ENCODE measurements around the gene METTL18. TPM values are rescaled to one million over a fixed set of nuclear protein-coding genes. Genes with fewer than 3 reads are reported as not detected.

METTL18 gene
- total and polyA plus RNA-seq, 2 of the 13 experiments (the other 11 are each of a cell fraction or from before 2014, with no cell fraction given): 2.7 to 6.7 TPM

DNA sequence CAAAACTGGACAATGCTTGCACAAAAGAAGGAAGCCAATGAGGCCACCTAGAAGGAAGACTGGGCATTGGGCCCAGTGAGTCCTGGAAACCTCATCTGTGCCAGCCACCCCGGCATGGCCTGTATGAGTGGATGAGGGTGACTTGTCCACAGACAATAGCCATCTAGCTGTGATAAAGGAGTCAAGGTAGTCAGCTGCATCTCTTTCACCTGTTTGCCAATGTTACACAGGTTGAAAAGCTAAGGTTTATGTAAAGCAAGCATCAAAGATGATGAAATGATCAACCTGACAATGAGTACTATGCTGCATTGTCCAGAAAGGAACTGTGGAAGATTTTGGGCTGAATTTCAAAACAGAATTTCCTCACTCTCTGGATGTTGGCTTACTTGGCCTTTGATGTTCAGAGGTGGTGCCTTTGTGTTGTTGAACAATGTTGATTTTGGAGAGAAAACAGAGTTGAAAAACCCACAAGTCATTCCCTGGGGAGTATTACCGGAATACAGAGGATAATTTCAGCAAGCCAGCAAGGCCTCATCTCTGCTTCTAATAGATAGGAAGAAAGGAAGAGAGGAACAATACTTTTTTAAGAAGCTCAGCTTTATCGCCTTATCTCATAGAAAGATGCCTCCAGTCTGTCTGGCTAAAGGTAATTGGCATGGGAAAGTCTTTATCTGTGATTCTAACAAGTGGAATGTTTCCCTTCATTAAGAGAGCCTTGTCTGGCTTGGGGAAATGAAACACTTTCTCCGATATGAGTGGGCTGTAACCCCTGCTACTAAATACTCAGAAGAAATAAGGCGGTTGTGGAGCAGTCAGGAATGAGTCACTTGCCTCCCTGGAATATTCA lies 49.5 kb downstream of the METTL18 start (continued):
- TF ChIP-seq HIVEP1 (CRISPR knock-in tag; IDR thresholded peaks at IDR 0.05) (no peak), ZNF737 (CRISPR knock-in tag; IDR thresholded peaks at IDR 0.05; ENCODE audit: borderline replicate concordance) (no peak), DPF2 (CRISPR knock-in tag; IDR thresholded peaks at IDR 0.05; ENCODE audit: borderline replicate concordance, low read depth) (0 out of 2 replicates have a peak, but pooled peaks have one; percentile 27), NFKBIZ (CRISPR knock-in tag; IDR thresholded peaks at IDR 0.05) (peak; percentile 88; the same call in 1 of the 2 replicates), ZKSCAN8 (CRISPR knock-in tag; IDR thresholded peaks at IDR 0.05; ENCODE audit: borderline replicate concordance) (peak; percentile 58; the same call in 1 of the 2 replicates), CEBPG (CRISPR knock-in tag; IDR thresholded peaks at IDR 0.05) (peak; percentile 91), JUN (CRISPR knock-in tag; IDR thresholded peaks at IDR 0.05) (0 out of 2 replicates have a peak, but pooled peaks have one; percentile 27), SAP130 (CRISPR knock-in tag; IDR thresholded peaks at IDR 0.05; ENCODE audit: low read depth) (peak; percentile 24), ZBTB49 (CRISPR knock-in tag; IDR thresholded peaks at IDR 0.05; ENCODE audit: borderline replicate concordance) (no peak), MBD4 (IDR thresholded peaks at IDR 0.05; ENCODE audit: borderline replicate concordance, low read length) (no peak), ZSCAN9 (CRISPR knock-in tag; IDR thresholded peaks at IDR 0.05; ENCODE audit: borderline replicate concordance) (peak; percentile 41; the same call in 1 of the 2 replicates), ATF4 (CRISPR knock-in tag; IDR thresholded peaks at IDR 0.05) (peak in 1 of 2 experiments; percentile 94; a peak in 2 of 4 replicates), YEATS2 (CRISPR knock-in tag; IDR thresholded peaks at IDR 0.05; ENCODE audit: borderline replicate concordance) (peak; percentile 42; the same call in 1 of the 2 replicates), E2F1 (CRISPR knock-in tag; IDR thresholded peaks at IDR 0.05) (no peak), POLR2A (IDR thresholded peaks at IDR 0.05; ENCODE audit: insufficient read depth in 1 of 2, low read depth in 2 of 2, low read length in 2 of 2) (0 out of 4 replicates have a peak, but pooled peaks of 1 of the 2 experiments have one; percentile 36), ZNF773 (CRISPR knock-in tag; IDR thresholded peaks at IDR 0.05; ENCODE audit: borderline replicate concordance) (no peak), PAF1 (CRISPR knock-in tag; IDR thresholded peaks at IDR 0.05) (no peak), ZNF747 (CRISPR knock-in tag; IDR thresholded peaks at IDR 0.05; ENCODE audit: borderline replicate concordance) (peak; percentile 37; the same call in 1 of the 2 replicates), NFE2 (CRISPR knock-in tag; IDR thresholded peaks at IDR 0.05) (peak; percentile 37; the same call in 1 of the 2 replicates)
- TF ChIP-seq, protein P1, sequence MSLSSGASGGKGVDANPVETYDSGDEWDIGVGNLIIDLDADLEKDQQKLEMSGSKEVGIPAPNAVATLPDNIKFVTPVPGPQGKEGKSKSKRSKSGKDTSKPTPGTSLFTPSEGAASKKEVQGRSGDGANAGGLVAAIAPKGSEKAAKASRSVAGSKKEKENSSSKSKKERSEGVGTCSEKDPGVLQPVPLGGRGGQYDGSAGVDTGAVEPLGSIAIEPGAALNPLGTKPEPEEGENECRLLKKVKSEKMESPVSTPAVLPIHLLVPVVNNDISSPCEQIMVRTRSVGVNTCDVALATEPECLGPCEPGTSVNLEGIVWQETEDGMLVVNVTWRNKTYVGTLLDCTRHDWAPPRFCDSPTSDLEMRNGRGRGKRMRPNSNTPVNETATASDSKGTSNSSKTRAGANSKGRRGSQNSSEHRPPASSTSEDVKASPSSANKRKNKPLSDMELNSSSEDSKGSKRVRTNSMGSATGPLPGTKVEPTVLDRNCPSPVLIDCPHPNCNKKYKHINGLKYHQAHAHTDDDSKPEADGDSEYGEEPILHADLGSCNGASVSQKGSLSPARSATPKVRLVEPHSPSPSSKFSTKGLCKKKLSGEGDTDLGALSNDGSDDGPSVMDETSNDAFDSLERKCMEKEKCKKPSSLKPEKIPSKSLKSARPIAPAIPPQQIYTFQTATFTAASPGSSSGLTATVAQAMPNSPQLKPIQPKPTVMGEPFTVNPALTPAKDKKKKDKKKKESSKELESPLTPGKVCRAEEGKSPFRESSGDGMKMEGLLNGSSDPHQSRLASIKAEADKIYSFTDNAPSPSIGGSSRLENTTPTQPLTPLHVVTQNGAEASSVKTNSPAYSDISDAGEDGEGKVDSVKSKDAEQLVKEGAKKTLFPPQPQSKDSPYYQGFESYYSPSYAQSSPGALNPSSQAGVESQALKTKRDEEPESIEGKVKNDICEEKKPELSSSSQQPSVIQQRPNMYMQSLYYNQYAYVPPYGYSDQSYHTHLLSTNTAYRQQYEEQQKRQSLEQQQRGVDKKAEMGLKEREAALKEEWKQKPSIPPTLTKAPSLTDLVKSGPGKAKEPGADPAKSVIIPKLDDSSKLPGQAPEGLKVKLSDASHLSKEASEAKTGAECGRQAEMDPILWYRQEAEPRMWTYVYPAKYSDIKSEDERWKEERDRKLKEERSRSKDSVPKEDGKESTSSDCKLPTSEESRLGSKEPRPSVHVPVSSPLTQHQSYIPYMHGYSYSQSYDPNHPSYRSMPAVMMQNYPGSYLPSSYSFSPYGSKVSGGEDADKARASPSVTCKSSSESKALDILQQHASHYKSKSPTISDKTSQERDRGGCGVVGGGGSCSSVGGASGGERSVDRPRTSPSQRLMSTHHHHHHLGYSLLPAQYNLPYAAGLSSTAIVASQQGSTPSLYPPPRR (CRISPR knock-in tag; IDR thresholded peaks at IDR 0.05; ENCODE audit: borderline replicate concordance): peak; percentile 50; the same call in 1 of the 2 replicates
